Epithelial cell of alveolus of lung (primary cell): ENCODE results near the gene ZNF385D. TPM values are rescaled to one million over a fixed set of nuclear protein-coding genes. Genes with fewer than 3 reads are reported as not detected.

Experiments used
- total RNA-seq: library from RNA; depleted of rRNA; stranded (reverse); fragments of >200 nt; gene quantifications from 2 replicates; pipeline ENCODE4 v1.2.1, GENCODE V29; 2015

Gene ZNF385D
- total RNA-seq: 0.40 and 0.78 TPM in 2 replicates

GRCh38 chr3:21750831-21751391 lies at the start of gene ZNF385D:
ZNF385D (minus strand) TSS chr3:21751210; CDS start chr3:21750916, 294 bp downstream.

